NCI-H510A treated with DMSO at 0.1 percent for 48 hours (cell line): Measurements from ENCODE around the gene CPLANE2.
A peak's percentile ranks its signal among the peaks of the same experiment; 100 is the strongest.

ENCODE experiments used
- DNase-seq: peaks from one replicate; lab custom pipeline; 2025; lab: John Stamatoyannopoulos, UW

CPLANE2 gene

DNA sequence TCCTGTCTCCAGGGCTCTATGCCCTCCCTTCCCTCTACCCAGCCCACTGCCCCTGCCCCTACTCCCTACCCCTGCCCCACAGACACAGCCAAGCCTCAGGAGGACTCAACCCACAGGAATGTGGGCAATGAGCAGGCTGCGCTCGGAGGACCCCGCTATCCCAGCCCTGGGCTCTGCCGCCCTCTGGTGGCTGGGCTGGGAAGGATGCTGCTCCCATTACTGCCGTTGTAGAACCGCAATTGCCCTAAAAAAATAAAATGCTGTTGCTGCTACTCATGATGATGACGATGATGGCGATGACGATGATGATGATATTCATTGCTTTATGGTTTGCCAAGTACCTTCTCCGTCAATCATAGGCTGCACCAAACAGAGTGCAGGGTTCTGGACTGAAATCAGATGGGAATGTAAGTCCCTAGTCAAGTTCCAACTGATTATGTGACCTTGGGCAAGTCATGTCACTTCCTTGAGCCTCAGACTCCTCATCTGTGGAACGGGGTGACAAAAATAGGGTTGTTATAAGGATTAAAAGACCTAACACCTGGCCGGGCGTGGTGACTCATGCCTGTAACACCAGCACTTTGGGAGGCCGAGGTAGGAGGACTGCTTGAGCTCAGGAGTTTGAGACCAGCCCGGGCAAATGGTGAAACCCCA, 49.1 kb downstream of the CPLANE2 start:
- peak; percentile 92 for DNase-seq

DNA sequence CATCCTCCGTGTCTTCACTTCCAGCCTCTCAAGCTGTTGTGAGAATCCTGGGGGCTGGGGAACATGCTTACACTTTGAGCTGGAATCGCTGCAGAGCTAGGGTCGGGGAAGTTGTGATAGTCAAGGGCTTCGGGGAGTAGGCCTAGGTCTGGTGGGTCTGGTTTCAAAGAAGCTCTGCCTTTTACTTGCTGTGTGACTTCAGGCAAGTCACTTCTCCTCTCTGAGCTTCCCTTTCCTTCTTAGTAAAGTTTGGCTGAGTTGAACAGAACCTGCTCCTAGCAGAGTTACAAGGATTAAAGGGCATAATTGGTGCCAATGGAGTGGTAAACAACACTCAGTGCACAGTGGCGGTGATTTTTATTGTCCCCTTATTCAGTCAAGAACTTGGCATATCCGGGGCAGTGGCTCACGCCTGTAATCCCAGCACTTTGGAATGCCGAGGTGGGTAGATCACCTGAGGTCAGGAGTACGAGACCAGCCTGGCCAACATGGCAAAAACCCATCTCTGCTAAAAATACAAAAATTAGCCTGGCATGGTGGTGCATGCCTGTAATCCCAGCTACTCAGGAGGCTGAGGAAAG, 50.2 kb downstream of the CPLANE2 start:
- no peak for DNase-seq

DNA sequence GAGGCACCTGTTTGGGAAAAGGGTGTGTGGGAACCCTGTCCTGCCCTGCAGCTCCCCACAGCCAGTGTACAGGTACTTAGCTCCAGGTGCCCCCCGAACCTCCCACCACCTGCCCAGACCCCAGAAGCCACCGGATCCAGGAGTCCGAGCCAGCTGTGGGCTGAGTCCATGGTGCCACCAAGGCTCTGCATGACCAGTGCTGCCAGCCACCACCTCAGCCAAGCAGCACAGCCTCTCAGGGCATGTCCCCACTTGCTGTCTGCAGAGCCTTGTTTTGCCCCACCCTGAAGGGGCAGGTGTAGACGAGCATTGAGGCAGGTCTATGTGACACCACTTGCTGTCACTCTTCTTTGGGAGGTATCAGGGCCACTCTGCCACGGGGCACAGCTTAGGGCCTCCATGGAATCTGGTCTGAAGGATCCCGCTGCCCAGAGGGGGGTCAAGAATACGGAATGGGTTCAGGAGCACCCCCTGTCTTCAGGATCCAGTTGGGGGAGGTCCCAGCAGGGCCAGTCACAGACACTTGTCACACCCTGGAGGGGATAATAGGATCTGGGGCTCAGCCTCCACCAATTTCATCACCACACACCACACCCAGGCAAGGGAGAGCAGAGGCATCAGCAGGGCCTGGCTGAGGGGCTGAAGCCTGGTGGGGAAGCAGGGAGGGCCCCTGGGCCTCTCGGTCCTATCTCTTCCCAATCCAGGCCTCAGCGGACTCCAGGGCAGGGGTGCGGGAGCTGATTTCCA, 52.3 kb downstream of the CPLANE2 start:
- peak; percentile 68 for DNase-seq

DNA sequence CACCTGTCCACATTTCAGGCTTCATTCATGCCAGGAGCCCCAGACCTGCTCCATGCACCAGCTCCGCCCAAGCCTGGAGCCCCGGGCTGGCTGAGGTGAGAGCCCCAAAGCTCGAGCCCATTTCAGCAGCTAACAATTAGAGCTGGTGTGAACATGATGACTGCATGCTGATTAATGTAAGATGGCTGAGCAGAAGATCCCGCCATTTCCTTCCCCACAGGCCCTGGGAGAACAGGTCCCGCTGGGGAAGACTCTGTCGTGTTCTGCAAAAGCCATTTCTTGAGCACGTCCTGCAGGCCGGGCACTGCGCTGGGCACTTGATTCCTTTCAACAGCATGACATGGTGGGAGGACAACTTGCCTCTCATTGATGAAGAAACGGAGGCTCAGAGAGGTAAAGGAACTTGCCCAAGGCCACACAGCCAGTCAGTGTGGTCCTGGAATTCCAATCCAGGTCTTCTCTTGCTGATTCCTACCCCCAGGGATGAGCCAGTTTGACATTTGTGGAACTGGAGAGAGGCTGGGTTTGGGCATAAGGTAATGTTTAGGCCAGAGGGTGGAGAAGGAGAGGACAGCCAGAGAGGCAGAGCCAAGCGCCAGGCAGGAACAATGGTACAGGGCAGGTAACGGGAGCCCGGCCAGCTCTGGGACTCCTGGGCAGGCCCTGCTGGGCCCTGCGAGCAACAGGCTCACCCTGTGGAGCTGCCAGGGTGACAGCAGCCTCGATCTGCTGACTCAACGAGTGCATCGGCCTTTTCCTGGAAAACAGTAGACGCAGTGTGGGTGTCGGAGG, 53.0 kb downstream of the CPLANE2 start:
- no peak for DNase-seq

DNA sequence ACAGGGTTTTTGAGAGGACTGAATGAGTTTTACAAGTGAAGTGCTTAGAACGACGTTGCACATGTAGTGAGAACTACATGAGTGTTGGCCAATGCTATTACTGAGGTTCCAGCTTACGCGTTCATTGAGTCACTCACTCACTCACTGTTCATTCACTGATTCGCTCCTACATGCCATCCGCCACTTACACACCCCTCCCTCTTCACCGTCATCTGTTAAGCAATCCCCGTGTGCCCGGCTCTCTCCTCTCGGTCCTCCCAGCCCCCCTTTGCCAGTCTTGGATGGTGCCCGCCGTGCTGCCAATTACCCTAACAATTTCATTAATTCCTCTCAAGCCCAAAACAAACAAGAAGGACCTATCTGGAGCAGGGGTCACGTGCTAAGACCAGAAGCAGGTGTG, 53.8 kb downstream of the CPLANE2 start:
- no peak for DNase-seq

DNA sequence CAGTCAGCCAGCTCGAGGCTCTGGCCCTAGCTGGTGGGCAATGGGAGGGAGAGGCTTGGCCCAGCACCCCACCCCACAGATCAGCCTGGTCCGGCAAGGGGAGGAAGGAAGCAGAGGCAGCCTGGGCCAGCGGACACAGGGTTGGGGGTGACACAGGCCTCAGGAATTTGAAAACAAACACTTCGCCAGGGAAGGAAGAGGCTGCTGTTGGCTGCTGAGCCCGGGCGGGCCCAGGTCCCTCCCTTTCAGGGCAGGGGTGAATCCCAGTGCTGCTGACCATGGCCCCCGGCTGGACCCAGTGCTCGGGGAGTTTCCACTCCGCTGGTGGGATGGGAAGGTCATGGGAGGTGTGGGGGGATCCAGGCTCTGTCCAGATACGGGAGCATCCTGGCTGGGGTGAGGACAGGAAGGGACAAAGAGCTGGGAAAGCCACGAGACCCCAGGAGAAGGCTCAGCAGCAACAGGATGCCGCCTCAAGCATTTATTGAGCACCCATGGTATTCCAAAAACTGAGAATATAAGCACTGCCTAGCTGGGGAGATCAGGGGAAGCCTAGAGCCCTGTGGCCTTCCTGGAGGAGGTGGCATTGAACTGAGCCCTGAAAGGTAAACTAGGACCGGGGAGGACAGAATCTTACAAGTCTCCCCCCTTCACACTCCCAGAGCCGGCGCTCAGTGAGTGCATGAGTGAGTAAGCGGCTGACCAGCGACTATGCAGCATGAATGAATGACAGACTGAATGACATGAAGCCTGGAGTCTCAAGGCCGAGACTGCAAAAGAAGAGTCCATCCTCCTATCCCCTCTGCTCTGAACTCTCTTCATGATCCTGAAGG, 54.9 kb downstream of the CPLANE2 start:
- DNase-seq: no peak
